A673 (cell line): Measurements from ENCODE around the gene COLEC12.

ENCODE experiments used
- EZH2 ChIP-seq: fragments of 200-600 bp; sonication (generic); IDR thresholded peaks from 2 replicates; pipeline ENCODE4 v1.6.1; 2017; ENCODE audit warnings: borderline replicate concordance, low read depth, mild to moderate bottlenecking, mixed read lengths, antibody characterized with exemption, low read length; ENCODE audit not compliant: poor library complexity, severe bottlenecking
- TF ChIP-seq, protein P1 (sequence below): fragments of 300-800, 200-600 bp; sonication (generic); conservative IDR thresholded peaks from 2 replicates; pipeline ENCODE4 v1.5.1; 2017; ENCODE audit warnings: low read depth, mild to moderate bottlenecking, antibody characterized with exemption, low read length, moderate library complexity, mixed read lengths

DNA sequence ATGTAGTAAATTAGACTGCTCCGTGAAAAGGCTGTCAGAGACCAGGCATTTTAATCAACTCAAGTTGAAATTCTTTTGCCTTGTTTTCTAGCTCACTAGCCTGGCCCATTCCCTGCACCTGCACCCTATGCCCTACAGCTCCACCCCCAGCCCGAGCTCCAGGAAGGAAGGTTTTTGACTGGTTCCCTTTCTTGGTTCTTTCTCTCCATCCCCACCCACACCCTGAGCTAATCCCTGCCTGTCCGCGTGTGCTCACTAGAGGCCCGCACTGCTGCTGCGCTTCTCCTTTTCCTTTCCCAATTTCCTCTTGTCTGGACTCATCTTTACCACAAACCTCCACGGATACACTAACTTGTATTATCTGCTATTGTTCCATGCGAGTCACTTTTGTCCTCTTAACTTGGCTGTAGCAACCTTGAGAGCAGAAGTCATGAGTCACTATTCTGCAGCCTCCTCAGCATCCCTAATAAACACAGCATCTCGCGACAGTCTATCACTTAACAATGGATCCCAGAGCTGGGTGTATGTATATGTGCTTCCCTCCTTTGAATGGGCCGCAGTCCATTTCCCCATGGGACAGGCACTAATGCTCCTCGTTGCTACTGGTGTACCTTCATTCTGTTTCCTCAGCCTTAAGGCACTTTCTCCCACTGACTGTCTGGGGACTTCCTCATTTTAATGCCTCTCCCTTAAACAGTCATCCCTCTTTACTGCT, 36.5 kb downstream of the COLEC12 start:
- TF ChIP-seq EZH2 = no peak
- TF ChIP-seq, protein P1, sequence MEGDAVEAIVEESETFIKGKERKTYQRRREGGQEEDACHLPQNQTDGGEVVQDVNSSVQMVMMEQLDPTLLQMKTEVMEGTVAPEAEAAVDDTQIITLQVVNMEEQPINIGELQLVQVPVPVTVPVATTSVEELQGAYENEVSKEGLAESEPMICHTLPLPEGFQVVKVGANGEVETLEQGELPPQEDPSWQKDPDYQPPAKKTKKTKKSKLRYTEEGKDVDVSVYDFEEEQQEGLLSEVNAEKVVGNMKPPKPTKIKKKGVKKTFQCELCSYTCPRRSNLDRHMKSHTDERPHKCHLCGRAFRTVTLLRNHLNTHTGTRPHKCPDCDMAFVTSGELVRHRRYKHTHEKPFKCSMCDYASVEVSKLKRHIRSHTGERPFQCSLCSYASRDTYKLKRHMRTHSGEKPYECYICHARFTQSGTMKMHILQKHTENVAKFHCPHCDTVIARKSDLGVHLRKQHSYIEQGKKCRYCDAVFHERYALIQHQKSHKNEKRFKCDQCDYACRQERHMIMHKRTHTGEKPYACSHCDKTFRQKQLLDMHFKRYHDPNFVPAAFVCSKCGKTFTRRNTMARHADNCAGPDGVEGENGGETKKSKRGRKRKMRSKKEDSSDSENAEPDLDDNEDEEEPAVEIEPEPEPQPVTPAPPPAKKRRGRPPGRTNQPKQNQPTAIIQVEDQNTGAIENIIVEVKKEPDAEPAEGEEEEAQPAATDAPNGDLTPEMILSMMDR = no peak
